GM19043 (cell line): Measurements from ENCODE around the gene ADAM23.

Source experiments
- ATAC-seq: cut with Tn5 transposase; IDR thresholded peaks from one replicate; pipeline ENCODE4 v1.9.1; 2021; ENCODE audit warnings: low read depth; ENCODE audit not compliant: unreplicated experiment

ADAM23 gene

DNA sequence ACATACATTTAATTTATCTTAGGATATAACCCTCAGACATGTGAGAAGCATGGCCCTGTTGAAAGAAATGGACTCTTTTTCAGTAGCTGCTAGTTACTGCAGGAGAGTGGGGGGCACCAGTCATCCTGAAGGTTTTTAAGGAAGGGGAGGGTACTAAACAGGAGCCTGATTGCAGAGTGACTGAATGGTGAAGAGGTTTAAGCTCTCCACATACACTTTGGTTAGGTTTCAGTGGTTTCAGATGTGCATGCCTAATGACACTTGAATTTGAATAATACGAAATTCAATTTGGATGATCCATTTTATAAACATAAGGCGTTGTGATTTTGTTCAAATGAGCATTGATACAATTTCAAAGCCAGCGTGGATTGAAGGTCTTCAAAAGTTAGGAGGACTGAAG is 188.0 kb downstream of the ADAM23 start:
- ATAC-seq, result no peak

DNA sequence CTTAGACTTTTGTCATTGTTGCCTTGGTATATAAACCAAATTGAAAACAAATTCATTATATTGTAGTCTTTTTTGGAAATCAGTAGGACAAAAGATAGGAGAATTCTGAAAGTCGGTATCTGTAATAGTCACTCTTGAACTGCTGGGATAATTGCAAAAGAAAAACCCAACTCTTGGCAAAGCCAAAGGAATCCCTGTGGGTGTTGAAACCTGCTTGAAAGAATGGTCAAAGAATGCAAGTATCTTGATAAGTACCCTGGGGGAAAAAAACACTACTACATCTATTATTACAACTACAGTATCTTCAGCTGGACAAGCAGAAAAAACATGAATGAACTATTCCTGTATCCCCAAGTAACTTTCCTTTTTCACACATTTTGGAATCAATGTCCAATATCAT is 191.7 kb downstream of the ADAM23 start:
- ATAC-seq, result no peak

DNA sequence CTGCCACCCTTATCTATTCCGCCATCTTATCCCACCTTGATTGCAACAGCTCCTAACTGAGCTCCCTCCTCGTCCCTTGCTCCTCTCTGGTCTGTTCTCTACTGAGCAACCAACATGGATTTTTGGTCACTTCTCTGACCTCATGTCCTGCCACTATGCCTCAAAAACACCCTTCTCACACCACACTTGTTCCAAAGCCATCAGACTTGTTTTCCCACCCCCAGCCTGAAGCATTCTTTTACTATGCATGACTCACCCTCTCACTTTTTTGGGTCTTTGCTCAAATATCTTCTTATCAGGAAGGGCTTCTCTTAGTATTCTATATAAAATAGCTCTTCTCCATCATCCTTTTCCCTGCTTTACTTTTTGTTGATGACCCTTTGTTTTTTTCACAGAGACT is 196.3 kb downstream of the ADAM23 start:
- ATAC-seq, result no peak

DNA sequence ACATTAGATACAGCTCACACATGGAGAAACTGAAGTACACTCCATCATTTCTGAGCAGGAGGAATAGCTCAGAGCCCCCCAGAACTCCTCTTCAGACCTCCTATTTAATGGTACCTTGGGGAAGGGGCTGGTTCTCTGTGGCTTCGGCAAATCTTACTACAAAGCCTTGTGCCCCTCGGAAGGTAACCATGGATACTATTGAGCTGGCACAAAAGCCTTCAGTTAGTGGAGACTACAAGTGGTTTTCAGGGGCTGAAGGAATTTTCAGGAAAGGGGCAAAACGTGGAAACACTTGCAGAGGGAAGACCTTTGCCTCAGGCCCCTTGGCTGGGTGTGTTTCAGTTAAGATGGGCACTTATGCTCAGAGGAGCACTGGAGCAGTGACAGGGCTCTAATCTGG is 197.9 kb downstream of the ADAM23 start:
- no peak for ATAC-seq

DNA sequence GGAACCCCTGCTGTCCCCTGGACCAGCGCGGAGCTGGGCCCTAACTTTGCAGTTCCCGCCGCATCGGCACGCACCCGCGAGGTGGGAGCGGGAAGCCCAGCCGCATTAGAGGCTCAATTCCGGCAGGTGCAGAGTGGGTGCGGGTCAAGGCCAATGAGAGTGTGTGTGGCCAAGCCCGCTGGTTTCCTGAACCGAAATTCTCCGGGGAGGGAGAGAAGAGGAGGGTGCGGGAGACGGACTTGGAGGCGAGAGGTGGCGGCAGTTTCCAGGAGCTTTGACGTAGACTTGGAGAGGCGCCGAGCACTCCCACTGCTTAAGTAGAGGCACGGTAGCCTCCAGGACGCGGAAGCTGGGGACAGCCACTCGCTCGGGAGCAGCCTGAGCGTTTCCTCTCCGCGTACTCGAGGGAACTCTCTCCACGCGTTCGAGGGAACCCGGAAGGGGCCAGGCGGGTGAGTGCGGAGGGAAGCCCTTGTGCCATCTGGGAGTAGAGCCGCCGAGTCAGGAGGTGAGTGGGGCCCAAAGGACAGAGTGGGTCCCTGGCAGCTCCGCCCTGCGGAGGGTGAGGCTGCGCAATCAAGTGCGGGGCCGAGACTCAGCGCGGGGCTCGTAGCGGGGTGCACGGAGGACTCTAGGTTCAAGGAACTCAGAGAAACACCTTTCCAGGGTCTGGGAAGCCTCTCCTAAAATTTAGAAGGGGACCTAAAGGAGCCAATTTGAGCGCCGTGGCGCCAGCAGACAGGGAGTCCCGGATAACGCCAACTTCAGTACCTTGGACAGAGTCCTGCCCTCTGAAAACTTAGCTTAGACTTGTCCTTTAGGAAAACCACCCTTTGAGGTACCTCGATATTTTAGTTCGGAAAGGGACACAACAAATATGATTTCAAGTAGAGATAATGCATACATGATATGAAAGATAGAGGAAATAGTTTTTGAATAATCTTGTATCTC is 199.0 kb downstream of the ADAM23 start, which contains the start of gene FAM237A:
FAM237A (plus strand) TSS at position 413 of the 951 bp plus-strand sequence. CDS start 1,750 bp downstream, outside the sequence.
- no peak for ATAC-seq

DNA sequence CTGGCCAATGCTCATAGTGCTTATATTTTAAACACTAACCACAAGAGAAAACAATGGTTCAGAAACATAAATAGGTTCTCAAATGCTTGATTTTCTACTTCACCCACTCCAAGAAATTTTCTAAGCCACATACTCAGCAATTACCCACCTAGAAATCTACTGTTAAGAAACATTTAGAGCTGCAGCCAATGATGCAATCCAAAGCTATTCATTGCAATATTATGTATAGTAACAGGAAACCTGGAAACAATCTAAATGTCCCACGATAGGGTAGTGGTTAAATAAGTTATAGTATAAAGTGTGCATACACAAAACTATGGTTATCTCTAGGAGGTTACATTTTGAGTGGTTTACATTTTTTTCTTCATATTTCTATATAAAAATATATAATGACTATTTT is 204.7 kb downstream of the ADAM23 start:
- ATAC-seq, result no peak

DNA sequence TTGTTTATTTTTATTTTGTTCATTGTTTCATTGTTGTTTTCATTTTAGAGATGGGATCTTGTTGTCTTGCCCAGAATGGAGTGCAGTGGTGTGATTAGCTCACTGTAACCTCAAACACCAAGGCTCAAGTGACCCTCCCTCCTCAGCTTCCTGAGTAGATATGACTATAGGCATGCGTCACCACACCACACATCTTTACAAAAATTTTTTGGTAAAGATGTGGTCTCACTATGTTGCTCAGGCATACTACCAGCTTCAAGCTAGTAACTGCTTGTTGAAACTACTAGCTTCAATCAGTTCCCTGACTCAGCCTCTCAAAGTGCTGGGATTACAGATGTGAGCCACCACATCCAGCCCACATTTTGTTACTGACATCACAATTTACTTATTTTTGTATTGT is 213.8 kb downstream of the ADAM23 start:
- ATAC-seq, result no peak

DNA sequence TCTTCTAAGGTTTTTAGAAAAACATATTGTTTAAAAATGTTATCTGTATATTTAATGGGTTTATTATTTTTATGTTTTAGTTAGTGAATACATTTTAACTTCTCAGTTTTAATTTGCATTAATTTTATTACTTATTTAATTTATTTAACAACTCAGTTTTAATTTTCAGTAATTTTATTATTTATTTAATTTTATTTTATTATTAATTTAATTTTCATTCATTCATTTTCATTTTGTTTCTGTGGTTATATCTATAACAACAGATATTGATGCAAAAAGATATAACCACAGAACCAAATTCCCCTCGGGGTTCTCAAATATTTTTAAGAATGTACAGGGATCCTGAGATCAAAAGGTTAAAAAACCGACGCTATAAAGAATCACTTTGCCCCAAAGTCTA is 221.9 kb downstream of the ADAM23 start:
- no peak for ATAC-seq
